Activated T-cell treated with anti-CD3 and anti-CD28 coated beads, Interleukin-2, amount 50 U/mL, for 1 hour (primary cell): Measurements from ENCODE around the gene DLG2.

Source experiments
- DNase-seq: peaks from one replicate; pipeline ENCODE4 v3.0.0-alpha.2; 2020

DLG2 gene

GRCh38 chr11:85541683-85542082 is 85.5 kb downstream of the DLG2 start:
- DNase-seq, result no peak

- no peak for DNase-seq
These were observed 86.4 kb downstream of the DLG2 start for GRCh38 chr11:85540635-85541205.

GRCh38 chr11:85540181-85540580 is 87.0 kb downstream of the DLG2 start:
- DNase-seq, result no peak

GRCh38 chr11:85539740-85540139 is 87.4 kb downstream of the DLG2 start:
- no peak for DNase-seq

- DNase-seq, result no peak
These were observed 88.0 kb downstream of the DLG2 start for GRCh38 chr11:85539029-85539689.

- no peak for DNase-seq
These were observed 90.7 kb downstream of the DLG2 start for GRCh38 chr11:85536438-85536837.

- no peak for DNase-seq
These were observed 92.3 kb downstream of the DLG2 start for GRCh38 chr11:85534806-85535205.

GRCh38 chr11:85531191-85531897 is 95.8 kb downstream of the DLG2 start:
- no peak for DNase-seq

- DNase-seq, result no peak
These were observed 96.5 kb downstream of the DLG2 start for GRCh38 chr11:85530634-85531033.

GRCh38 chr11:85526564-85526963 is 100.6 kb downstream of the DLG2 start:
- no peak for DNase-seq

- no peak for DNase-seq
These were observed 101.5 kb downstream of the DLG2 start for GRCh38 chr11:85525686-85526085.

GRCh38 chr11:85517272-85517671 is 109.9 kb downstream of the DLG2 start:
- no peak for DNase-seq

GRCh38 chr11:85495918-85496317 is 131.2 kb downstream of the DLG2 start:
- no peak for DNase-seq

GRCh38 chr11:85494396-85494795 is 132.7 kb downstream of the DLG2 start:
- no peak for DNase-seq

- DNase-seq, result no peak
These were observed 141.2 kb downstream of the DLG2 start for GRCh38 chr11:85485902-85486301.

- DNase-seq, result no peak
These were observed 143.3 kb downstream of the DLG2 start for GRCh38 chr11:85483861-85484260.

GRCh38 chr11:85481862-85482261 is 145.3 kb downstream of the DLG2 start:
- no peak for DNase-seq

- no peak for DNase-seq
These were observed 151.3 kb downstream of the DLG2 start for GRCh38 chr11:85475660-85476517.

- no peak for DNase-seq
These were observed 154.2 kb downstream of the DLG2 start for GRCh38 chr11:85472953-85473352.

- DNase-seq, result no peak
These were observed 162.9 kb downstream of the DLG2 start for GRCh38 chr11:85464283-85464682.

- DNase-seq, result no peak
These were observed 167.8 kb downstream of the DLG2 start for GRCh38 chr11:85459304-85459703.

- DNase-seq, result no peak
These were observed 182.7 kb downstream of the DLG2 start for GRCh38 chr11:85444479-85444878.

GRCh38 chr11:85440273-85440672 is 186.9 kb downstream of the DLG2 start:
- no peak for DNase-seq
